Liver (tissue), 9 donors: ENCODE measurements around the gene IL22RA1. TPM values are rescaled to one million over a fixed set of nuclear protein-coding genes. Genes with fewer than 3 reads are reported as not detected.

Experiments
- DNase-seq: peaks from one replicate; pipeline ENCODE4 v3.0.0-alpha.2; 2017; ENCODE audit warnings: low spot score
- H3K27ac ChIP-seq, 2 donors: one replicate each; pipeline ENCODE4 v1.7.0; 2013; ENCODE audit warnings: inconsistent platforms in 2 of 2, low read length in 2 of 2, control low read depth in 1 of 2, low read depth in 1 of 2, mild to moderate bottlenecking in 1 of 2
- H3K27me3 ChIP-seq, 4 donors: one replicate each; pipeline versions ENCODE4 v1.6.1 to v1.7.0; 2013; ENCODE audit warnings: low read length in 3 of 4, inconsistent platforms in 1 of 4, mild to moderate bottlenecking in 1 of 4, moderate library complexity in 1 of 4; ENCODE audit not compliant: control insufficient read depth in 4 of 4, insufficient read depth in 4 of 4
- H3K36me3 ChIP-seq, 4 donors: one replicate each; pipeline versions ENCODE4 v1.6.1 to v1.7.0; 2013; ENCODE audit warnings: low read length in 3 of 4, mild to moderate bottlenecking in 3 of 4, low read depth in 1 of 4, moderate library complexity in 1 of 4; ENCODE audit not compliant: control insufficient read depth in 4 of 4, insufficient read depth in 3 of 4
- H3K4me1 ChIP-seq, 4 donors: one replicate each; pipeline versions ENCODE4 v1.6.1 to v1.7.0; 2013; ENCODE audit warnings: low read length in 3 of 4, mild to moderate bottlenecking in 3 of 4, moderate library complexity in 1 of 4; ENCODE audit not compliant: control insufficient read depth in 4 of 4, insufficient read depth in 4 of 4
- H3K4me3 ChIP-seq, 3 donors: one replicate each; pipeline versions ENCODE4 v1.6.1 to v1.7.0; 2013; ENCODE audit warnings: low read length in 3 of 3, control low read depth in 1 of 3, low read depth in 1 of 3, mild to moderate bottlenecking in 1 of 3
- H3K9ac ChIP-seq, 2 donors: one replicate each; pipeline ENCODE4 v1.7.0; 2013; ENCODE audit warnings: low read length in 2 of 2, mild to moderate bottlenecking in 2 of 2, moderate library complexity in 2 of 2, control low read depth in 1 of 2, low read depth in 1 of 2
- H3K9me3 ChIP-seq, 4 donors: one replicate each; pipeline versions ENCODE4 v1.6.1 to v1.7.0; 2013; ENCODE audit warnings: low read length in 3 of 4; ENCODE audit not compliant: control insufficient read depth in 4 of 4
- EGR1 ChIP-seq, 2 donors: IDR thresholded peaks; 2 replicates each; pipeline ENCODE4 v1.6.1; 2016 to 2018; ENCODE audit warnings: antibody characterized with exemption in 2 of 2, low read depth in 2 of 2
- FOXA1 ChIP-seq: IDR thresholded peaks from 2 replicates; pipeline ENCODE4 v1.6.1; 2016; ENCODE audit warnings: antibody characterized with exemption
- FOXA2 ChIP-seq: IDR thresholded peaks from 2 replicates; pipeline ENCODE4 v1.6.1; 2016; ENCODE audit warnings: antibody characterized with exemption
- GABPA ChIP-seq, 2 donors: IDR thresholded peaks in 1 of 2; conservative IDR thresholded peaks in 1 of 2; 2 replicates each; pipeline ENCODE4 v1.6.1; 2016; ENCODE audit warnings: antibody characterized with exemption in 2 of 2, mild to moderate bottlenecking in 1 of 2, moderate library complexity in 1 of 2
- HNF4A ChIP-seq, 2 donors: conservative IDR thresholded peaks; 2 replicates each; pipeline ENCODE4 v1.6.1; 2016; ENCODE audit warnings: antibody characterized with exemption in 2 of 2, mild to moderate bottlenecking in 2 of 2
- HNF4G ChIP-seq: IDR thresholded peaks from 2 replicates; pipeline ENCODE4 v1.6.1; 2016; ENCODE audit warnings: antibody characterized with exemption
- JUND ChIP-seq, 2 donors: IDR thresholded peaks; 2 replicates each; pipeline ENCODE4 v1.6.1; 2016; ENCODE audit warnings: antibody characterized with exemption in 2 of 2
- NR2F2 ChIP-seq: IDR thresholded peaks from 2 replicates; pipeline ENCODE4 v1.6.1; 2016; ENCODE audit warnings: antibody characterized with exemption
- RAD21 ChIP-seq, 2 donors: IDR thresholded peaks; 2 replicates each; pipeline ENCODE4 v1.6.1; 2016; ENCODE audit warnings: antibody characterized with exemption in 2 of 2, mild to moderate bottlenecking in 2 of 2
- RXRA ChIP-seq, 2 donors: IDR thresholded peaks; 2 replicates each; pipeline ENCODE4 v1.6.1; 2017 to 2018; ENCODE audit warnings: antibody characterized with exemption in 2 of 2, mild to moderate bottlenecking in 1 of 2
- SP1 ChIP-seq: IDR thresholded peaks from 2 replicates; pipeline ENCODE4 v1.6.1; 2018; ENCODE audit warnings: antibody characterized with exemption, mild to moderate bottlenecking
- TAF1 ChIP-seq: conservative IDR thresholded peaks from 2 replicates; pipeline ENCODE4 v1.6.1; 2016; ENCODE audit warnings: antibody characterized with exemption, mild to moderate bottlenecking
- YY1 ChIP-seq: IDR thresholded peaks from 2 replicates; pipeline ENCODE4 v1.6.1; 2016; ENCODE audit warnings: antibody characterized with exemption, mild to moderate bottlenecking
- WGBS: extraction: QIAGEN DNeasy Blood & Tissue Kit; methylation state at CpG from one replicate; pipeline ENCODE4 v1.1.7; 2013; 5-methylcytosine and 5-hydroxymethylcytosine counted together
- polyA plus RNA-seq, 2 donors: library from polyadenylated mRNA; stranded (reverse) in 1 of 2; unstranded in 1 of 2; fragments of 200-250 nt in 1 of 2; fragments of >200 nt in 1 of 2; fragmentation: Nextera tagmentation in 1 of 2; extraction: Ambion mirVana in 1 of 2; gene quantifications; one replicate each; pipeline versions ENCODE4 v1.2.1 to v1.2.3, GENCODE V29; 2013 to 2015
- total RNA-seq, 2 donors: library from RNA; depleted of rRNA; stranded (reverse); fragments of >200 nt; gene quantifications; one replicate each; pipeline ENCODE4 v1.2.3, GENCODE V29; 2014
- TF ChIP-seq, protein P1 (sequence below): IDR thresholded peaks from 2 replicates; pipeline ENCODE4 v1.6.1; 2016; ENCODE audit warnings: antibody characterized with exemption, mild to moderate bottlenecking
- TF ChIP-seq, protein P2 (sequence below): IDR thresholded peaks from 2 replicates; pipeline ENCODE4 v1.6.1; 2016; ENCODE audit warnings: antibody characterized with exemption
- TF ChIP-seq, protein P3 (sequence below): IDR thresholded peaks from 2 replicates; pipeline ENCODE4 v1.6.1; 2016; ENCODE audit warnings: antibody characterized with exemption
- TF ChIP-seq, protein P4 (sequence below): fragments of 150-350 bp; IDR thresholded peaks from 2 replicates; pipeline ENCODE4 v1.5.1; 2017; ENCODE audit warnings: improper control_type of control experiment, low read depth, low read length; ENCODE audit not compliant: missing input control
- donor health status: healthy.
- donor health status: healthy.
- donor health status: healthy.
- donor health status: healthy.
- donor health status: healthy.

IL22RA1 gene
- total and polyA plus RNA-seq, 4 donors: 2.1 to 4.5 (median 3.4) TPM

DNA sequence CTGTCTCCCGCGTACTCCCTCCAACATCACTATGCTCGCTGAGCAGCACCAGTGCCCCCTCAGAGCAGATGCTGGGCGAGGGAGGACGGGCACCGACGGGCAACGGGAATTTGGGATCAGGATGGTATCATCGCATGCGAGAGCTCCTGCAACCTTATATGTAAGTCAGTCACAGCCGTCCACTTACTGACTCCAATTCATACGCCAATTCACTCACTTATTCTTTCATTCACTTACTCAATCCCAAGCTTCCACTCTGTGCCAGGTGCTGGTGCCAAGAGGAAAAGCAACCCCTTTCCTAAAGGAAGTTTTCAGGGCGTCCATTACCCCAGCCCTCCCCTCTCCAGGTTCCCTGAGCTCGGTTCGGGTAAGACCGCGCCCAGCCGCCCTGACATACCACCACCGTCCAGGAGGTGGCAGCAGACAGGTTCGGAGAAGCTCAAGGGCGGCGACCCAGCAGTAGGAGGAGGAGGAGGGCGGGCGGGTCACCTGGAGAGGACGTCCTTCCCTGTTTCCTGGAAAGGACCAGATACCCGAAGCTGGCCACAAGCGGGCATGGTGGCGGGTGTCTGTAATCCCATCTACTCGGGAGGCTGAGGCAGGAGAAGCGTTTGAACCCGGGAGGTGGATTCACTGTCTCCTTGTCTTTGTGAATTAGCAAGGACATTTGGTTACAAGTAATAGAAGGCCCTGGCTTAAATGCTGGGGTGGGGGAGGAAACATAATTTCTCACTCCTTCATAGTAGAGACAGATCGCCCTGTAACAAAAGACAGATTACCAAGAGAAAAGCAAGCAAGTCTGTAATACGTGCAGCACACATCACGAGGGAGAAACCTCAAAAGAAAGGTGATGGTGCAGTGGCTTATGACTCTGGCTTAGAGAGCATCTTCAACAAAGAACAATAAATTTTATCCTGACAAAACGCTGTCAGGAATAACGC lies 7.6 kb upstream of the IL22RA1 start:
- 13% methylated on average over 36 of the region's 36 CpGs for whole genome bisulfite sequencing
- TF ChIP-seq, protein P1, sequence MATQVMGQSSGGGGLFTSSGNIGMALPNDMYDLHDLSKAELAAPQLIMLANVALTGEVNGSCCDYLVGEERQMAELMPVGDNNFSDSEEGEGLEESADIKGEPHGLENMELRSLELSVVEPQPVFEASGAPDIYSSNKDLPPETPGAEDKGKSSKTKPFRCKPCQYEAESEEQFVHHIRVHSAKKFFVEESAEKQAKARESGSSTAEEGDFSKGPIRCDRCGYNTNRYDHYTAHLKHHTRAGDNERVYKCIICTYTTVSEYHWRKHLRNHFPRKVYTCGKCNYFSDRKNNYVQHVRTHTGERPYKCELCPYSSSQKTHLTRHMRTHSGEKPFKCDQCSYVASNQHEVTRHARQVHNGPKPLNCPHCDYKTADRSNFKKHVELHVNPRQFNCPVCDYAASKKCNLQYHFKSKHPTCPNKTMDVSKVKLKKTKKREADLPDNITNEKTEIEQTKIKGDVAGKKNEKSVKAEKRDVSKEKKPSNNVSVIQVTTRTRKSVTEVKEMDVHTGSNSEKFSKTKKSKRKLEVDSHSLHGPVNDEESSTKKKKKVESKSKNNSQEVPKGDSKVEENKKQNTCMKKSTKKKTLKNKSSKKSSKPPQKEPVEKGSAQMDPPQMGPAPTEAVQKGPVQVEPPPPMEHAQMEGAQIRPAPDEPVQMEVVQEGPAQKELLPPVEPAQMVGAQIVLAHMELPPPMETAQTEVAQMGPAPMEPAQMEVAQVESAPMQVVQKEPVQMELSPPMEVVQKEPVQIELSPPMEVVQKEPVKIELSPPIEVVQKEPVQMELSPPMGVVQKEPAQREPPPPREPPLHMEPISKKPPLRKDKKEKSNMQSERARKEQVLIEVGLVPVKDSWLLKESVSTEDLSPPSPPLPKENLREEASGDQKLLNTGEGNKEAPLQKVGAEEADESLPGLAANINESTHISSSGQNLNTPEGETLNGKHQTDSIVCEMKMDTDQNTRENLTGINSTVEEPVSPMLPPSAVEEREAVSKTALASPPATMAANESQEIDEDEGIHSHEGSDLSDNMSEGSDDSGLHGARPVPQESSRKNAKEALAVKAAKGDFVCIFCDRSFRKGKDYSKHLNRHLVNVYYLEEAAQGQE: no peak
- peak in 1 of 2 donors; percentile 39 for TF ChIP-seq HNF4A (conservative IDR thresholded peaks at IDR 0.05)
- TF ChIP-seq, protein P2, sequence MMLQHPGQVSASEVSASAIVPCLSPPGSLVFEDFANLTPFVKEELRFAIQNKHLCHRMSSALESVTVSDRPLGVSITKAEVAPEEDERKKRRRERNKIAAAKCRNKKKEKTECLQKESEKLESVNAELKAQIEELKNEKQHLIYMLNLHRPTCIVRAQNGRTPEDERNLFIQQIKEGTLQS: no peak
- TF ChIP-seq, protein P3, sequence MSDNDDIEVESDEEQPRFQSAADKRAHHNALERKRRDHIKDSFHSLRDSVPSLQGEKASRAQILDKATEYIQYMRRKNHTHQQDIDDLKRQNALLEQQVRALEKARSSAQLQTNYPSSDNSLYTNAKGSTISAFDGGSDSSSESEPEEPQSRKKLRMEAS: peak; percentile 8
- peak; percentile 78 to 91 for TF ChIP-seq RAD21 (IDR thresholded peaks at IDR 0.05)
- no peak for TF ChIP-seq NR2F2
- TF ChIP-seq YY1: peak; percentile 18
- TF ChIP-seq, protein P4, sequence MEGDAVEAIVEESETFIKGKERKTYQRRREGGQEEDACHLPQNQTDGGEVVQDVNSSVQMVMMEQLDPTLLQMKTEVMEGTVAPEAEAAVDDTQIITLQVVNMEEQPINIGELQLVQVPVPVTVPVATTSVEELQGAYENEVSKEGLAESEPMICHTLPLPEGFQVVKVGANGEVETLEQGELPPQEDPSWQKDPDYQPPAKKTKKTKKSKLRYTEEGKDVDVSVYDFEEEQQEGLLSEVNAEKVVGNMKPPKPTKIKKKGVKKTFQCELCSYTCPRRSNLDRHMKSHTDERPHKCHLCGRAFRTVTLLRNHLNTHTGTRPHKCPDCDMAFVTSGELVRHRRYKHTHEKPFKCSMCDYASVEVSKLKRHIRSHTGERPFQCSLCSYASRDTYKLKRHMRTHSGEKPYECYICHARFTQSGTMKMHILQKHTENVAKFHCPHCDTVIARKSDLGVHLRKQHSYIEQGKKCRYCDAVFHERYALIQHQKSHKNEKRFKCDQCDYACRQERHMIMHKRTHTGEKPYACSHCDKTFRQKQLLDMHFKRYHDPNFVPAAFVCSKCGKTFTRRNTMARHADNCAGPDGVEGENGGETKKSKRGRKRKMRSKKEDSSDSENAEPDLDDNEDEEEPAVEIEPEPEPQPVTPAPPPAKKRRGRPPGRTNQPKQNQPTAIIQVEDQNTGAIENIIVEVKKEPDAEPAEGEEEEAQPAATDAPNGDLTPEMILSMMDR: peak; percentile 88
- TF ChIP-seq RXRA (IDR thresholded peaks at IDR 0.05): peak; percentile 20 to 59
- no peak for TF ChIP-seq EGR1 (IDR thresholded peaks at IDR 0.05; ENCODE audit: low read depth in 2 of 2)
- no peak for TF ChIP-seq TAF1
- TF ChIP-seq HNF4G: no peak
- TF ChIP-seq FOXA1: no peak
- no peak overlapping the region for H3K9ac ChIP-seq

DNA sequence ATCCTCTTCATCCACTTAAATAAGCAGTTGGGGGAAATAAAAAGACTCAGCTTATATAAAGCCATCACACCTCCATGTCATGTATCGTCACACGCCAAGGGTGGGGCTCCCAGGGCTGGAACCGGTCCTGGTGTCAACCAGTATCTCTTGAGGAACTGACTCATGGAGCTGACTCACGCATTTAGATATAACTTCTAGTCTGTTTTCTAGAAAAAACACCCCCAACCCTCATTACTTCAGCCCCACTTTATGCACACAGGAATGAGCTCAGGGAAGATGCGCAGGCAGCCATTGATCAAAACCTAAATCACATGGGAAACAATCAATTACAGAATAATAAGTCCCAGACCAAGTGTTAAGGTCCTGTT lies 6.9 kb upstream of the IL22RA1 start:
- H3K27ac ChIP-seq: no peak overlapping the region
- WGBS: 65% methylated on average over 5 of the region's 5 CpGs
- H3K27me3 ChIP-seq: no peaks in the 10 kb centered on the region
- no peaks in the 10 kb centered on the region for H3K9me3 ChIP-seq
- no peaks in the 10 kb centered on the region for H3K36me3 ChIP-seq
- no peak overlapping the region for H3K9ac ChIP-seq
- TF ChIP-seq, protein P2: no peak
- TF ChIP-seq RAD21 (IDR thresholded peaks at IDR 0.05) (no peak), JUND (IDR thresholded peaks at IDR 0.05) (no peak), FOXA1 (no peak), HNF4A (conservative IDR thresholded peaks at IDR 0.05) (no peak), YY1 (no peak), FOXA2 (no peak), HNF4G (no peak), EGR1 (IDR thresholded peaks at IDR 0.05; ENCODE audit: low read depth in 2 of 2) (no peak), GABPA (IDR thresholded peaks at IDR 0.05 in 1 of 2, conservative IDR thresholded peaks at IDR 0.05 in 1 of 2) (no peak), SP1 (no peak)
- TF ChIP-seq, protein P1: no peak
- TF ChIP-seq, protein P3: no peak
- H3K4me1 ChIP-seq: peaks cover 0 to 16% (median 9%) of the 10 kb centered on the region in 4 donors
- H3K4me3 ChIP-seq: no peak overlapping the region
- DNase-seq: no peak

More for the DNA sequence above, 7.6 kb upstream of the IL22RA1 start:
- H3K9me3 ChIP-seq: no peaks in the 10 kb centered on the region
- no peaks in the 10 kb centered on the region for H3K27me3 ChIP-seq
- H3K4me1 ChIP-seq: peaks cover 0 to 21% (median 10%) of the 10 kb centered on the region in 4 donors
- DNase-seq: peak; percentile 91
- no peaks in the 10 kb centered on the region for H3K36me3 ChIP-seq
- H3K4me3 ChIP-seq: peak overlapping the region in 1 of 3 donors; percentile 16
- peak overlapping the region in 1 of 2 donors; percentile 43 for H3K27ac ChIP-seq
